Activated naive CD4-positive, alpha-beta T cell treated with Interleukin-2 at 50 U/mL for 16 hours (primary cell): ENCODE data around the gene TOMT.

ENCODE experiments used
- DNase-seq: peaks from one replicate; pipeline ENCODE4 v3.0.0-alpha.2; 2020

The TOMT gene

DNA sequence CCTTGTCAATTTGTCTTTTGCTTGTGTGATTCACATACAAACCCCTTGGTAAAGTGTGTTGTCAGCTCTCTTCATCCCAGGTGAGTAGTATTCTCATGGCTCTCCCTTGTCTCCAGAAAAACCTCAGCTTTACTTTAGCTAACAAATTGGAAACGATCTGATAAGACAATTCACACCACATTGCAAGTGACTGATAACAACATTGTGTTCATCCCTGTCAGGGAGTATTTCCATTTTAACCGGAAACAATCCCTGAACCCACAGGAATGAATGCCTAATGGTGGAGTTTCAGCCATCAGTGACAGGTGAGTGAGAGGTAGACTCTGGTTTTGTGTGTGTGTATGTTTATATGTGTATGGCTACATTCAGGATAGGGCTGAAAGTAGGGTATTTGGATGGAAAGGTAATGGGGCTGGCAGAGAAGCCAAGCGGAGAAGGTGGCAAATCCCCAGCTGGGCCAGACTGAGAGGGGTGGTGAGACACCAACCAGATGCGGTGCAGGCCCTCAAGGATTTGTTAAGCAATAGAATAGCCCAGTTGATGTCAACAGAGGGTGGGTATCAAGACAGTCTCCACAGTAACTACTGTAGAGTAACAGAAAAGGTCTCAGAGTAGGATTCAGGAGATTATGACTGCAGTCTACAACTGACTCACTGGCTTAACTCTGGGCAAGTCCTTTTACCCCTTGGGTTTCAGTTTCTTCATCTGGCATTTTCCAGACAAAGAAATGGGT, 17.5 kb upstream of the TOMT start:
- no peak for DNase-seq

DNA sequence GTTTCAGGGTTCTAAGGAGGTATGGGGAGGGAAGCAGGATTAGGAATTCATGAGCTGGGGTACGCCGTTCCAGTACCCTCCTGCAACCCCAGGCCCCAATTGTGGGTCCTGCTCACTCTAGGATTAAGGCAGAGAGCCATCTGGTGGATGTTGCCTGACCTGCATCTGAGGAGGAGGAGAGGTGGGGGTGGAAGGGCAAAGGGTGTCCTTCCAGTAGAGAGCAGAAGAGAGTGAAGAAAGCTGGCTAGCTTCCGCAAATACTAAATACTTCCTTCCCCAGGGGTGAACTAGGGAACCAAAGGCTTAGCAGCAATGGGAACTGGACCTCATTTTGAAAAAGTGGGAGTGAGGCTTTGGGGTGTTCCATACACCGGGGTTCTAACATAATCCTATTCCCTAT, 14.4 kb upstream of the TOMT start:
- peak; percentile 68 for DNase-seq

DNA sequence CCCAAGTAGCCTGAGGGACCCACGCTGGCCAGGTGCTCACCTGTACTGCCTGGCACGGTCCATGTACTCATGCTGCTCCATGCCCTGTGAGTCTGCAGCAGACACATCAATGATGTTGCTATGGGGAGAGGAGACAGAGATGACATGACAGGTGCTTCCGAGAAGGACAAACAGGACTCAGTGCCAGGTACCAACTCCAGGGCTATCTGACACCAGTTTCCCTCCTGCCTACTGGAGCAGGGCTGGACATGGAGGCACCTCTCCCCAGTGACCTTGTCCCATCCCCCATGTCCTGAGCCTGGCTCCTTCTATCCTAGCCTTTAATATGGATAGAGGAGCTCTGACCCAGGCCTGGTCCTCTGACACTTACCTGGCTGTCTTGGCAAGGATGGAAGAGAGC, 7.0 kb upstream of the TOMT start:
- no peak for DNase-seq

DNA sequence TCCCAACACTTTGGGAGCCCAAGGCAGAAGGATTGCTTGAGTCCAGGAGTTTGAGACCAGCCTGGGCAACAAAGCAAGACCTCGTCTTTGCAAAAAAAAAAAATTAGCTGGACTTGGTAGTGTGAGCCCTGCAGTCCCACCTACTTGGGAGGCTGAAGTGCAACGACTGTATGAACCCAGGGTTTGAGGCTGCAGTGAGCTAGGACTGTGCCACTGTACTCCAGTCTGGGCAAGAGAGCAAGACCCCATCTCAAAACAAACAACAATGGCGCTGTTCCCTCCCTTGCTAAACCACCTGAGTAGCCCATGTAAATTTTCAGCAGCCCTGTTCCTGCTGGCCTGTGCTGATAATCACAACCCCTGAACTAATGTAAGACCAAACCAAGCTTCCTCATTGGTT, 5.7 kb upstream of the TOMT start:
- no peak for DNase-seq

DNA sequence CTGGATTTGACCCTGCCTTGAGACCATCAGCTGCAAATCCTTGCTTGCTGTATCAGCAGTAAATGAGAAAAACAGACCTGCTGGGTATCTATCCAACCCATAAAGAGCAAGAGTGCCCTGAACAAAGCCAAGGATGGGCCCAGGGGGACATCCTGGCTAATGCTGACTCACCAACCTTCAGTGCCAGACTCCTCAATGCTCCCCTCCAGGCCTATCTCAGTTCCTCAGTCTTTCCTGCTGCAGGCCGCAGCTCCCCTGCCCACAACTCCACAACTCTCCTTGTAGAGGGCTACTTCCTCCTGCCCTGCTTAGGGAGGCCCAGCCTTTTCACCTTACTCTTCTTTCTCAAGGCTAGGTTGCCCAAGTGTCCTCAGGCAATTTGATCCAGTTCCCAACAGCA, 5.3 kb upstream of the TOMT start:
- DNase-seq, result no peak

DNA sequence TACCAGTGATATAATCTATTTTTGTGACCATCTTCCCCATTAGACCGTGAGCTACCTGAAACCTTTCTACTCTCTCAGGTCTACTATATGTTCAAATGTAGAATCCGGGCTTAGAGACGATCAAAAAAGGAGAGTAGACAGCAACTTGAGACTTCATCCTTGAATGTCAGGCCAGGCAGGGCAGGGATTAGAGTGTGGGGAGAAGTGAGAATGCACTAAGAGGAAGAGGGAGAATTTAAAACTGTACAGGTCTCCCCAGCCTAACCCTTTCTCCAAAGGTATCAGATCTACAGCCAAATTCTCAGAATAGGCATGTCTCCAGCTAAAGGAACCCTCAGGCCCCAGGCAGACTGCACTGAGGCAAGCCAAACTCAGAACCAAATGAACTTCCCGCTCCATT, 3.6 kb upstream of the TOMT start:
- no peak for DNase-seq

DNA sequence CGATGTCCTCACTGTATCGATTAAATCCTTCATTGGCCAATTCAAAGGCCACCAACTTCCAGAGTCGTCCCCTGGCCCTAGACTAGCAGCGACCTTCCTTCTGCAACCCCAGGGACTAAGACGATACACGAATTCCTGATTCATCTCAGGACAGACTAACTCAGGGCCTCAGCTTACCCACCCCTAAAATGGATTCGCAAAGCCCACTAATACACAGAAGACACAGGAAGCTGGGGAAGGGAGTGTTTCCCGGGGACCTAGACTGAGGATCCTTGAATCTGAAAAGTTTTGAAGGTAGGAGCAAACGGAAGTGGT, 3.1 kb upstream of the TOMT start:
- no peak for DNase-seq

DNA sequence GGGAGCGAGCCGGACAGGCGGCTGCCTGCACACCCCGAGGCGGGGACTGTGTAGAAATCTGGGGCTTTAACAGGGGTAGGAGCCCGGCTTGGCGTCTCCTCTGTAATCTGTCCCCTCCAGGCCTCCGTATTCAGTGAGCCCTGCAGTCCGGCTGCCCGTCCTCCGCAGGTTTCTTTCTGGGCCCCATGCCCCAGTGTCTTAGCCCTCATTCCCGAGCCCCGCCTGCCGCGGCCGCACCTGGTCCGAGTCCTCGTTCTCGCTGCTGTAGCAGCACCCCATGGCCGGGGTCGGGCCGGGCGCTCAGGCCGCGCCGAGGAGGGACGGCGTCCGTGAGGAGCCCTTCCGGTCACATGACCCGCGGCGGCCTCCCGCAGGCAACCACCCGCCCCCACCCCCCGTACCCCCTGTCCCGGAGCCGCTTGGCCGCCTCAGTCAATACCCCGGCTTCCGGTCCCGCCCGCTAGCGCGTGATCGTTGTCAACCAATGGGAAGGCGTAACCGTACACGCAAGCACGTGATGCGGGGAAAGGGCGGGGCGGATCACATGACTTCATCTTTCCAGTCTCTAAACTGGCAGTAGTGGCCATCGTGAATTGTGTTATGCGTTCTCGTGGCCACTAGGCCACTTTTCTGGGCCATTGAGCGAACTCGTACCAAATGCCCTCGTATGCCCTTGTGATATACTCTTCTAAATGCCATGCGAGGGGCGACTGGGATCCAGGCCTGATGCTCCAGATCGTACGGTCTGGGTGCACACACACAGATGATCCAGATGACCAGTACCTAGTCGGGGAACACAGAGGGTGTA, 2.6 kb upstream of the TOMT start, which contains the start of gene LAMTOR1:
Gene LAMTOR1, minus strand, starts transcription at position 352 of the 808 bp plus-strand sequence. Its CDS starts 73 bp downstream, at position 279.
- peak; percentile 98 for DNase-seq

DNA sequence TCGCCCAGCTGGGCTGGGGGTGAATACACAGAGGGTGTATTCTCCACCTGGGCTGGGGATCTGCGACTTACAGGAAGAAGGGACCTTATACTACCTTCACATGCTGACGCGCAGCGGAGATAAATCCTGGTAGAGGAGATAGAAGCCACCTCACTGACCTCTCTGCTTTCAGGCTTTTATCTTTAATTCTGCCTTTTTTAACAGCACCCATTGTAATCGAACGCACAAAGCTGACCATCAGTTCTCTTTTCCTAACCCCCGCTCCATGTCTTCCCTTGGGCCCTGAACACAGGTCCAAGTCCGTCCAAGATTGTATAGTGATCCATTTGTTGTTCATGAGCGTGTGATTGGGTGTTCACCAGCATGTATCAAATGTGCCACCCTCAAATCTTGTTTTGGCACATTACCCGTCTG, 2.0 kb upstream of the TOMT start:
- DNase-seq, result no peak

DNA sequence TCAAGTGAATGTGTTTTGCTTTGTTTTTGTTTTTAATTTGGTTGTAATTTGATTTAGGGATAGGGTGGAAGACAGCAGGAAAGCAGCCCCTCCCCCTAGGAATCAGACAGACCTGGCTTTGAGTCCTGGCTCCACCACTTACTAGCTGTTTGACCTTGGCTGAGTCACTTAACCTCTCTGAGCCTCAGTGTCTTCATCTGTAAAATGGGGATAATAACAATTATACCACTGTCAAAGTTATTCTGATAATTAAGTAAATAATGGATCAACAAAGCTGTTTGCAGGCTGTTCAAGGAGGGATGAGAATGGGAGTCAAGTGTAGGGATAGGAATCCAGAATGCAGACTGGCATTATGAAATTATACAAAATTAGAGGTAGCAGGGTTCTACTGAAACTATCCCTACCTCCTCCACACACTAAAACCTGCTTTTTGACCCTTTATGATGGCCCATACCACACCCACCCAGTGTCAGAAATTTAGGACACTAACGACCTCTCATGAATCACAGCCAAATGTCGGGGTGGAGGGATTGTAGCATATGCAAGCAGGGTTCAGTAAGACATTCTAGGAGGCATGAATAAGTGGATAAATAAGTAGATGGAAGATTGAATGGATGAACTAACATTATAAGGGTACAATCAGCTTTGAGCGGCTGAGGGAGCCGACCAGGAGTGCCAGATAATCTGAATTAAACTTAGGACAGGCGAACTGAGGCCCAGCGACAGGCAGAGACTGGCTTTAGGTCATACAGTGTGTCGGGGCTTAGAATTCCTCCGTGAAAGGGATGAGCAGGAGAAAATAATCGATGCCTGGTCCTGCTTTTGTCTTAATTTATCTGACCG, 5.8 kb downstream of the TOMT start:
- no peak for DNase-seq

DNA sequence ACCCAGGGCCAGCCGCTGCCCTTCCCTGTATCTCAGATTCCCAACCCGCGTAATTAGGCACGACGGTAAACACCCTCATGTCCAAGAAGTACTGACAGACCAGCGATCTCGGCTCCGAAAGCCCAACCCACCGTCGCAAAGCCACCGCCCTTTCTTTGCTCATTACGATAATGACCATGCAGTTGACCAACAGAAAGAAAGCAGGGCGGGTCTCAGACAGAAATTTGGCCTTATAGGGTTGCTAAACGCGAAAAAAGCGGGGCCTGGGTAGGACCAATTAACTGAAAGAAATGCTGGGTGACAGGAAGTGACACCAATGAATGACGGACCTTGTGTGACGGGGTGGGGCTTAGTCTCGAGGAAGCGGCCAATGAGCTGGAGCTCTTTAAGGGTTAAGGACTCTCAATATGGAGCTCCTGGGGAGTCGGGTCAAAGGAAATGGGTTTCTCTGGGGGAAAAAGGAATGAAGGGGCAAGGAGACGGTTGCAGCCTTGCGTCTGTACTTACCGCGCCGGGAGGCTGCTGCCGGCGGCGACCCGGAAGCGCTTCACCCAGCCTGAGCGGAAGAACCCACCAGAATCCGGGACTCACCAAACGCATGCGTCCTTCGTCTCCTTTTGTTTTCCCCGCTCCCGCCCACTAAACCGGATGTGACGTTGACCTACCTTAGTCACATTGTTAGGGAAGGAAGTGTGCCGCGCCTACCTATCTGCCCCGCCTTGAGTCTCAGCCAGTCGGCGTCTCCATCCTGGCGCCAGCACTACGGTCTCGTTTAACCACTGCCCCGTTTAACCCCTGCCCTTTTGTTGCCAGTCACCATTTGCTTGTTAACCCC, 6.6 kb downstream of the TOMT start, which contains the start of gene ANAPC15:
Gene ANAPC15, minus strand, starts transcription at position 553 of the 835 bp plus-strand sequence. CDS start 1,419 bp downstream, outside the sequence.
- peak; percentile 99 for DNase-seq

DNA sequence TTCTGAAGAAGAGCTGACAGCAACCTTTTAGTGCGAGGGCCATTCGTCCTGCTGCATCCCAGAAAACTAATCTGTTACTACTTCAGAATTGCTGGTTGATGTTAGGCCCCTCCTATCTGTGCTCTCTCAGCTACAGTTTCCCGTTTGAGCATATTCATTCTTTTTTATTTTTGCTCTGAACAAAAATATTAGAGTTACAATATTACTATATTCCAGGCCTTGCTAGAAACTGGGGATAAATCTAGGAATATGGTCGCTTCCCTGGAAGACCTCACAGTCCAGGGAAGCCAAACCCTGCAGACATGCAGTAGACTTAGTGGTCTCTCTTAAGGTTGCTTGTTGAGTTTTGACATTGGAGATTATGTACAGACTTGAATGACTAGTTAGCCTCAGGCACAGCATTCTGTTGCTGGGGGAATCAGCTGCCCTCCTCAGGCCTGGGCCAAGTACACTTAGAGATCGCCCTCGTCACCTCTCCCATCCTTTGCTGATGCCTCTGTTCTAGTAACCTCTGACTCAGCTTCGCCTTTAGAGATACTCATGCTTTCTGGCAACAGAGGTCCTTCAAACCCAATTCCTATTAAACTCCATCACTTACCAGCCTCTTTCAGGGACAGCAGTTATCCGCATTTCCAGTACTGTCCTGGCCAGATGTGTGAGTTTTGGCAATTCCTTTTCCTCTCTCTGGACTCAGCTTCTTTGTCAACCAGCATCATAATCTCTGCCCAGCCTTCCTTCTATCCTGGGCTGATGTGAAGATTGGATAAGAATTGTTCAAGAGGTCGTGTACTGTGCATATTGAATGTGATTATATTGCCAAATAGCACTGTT, 7.5 kb downstream of the TOMT start:
- DNase-seq, result no peak

DNA sequence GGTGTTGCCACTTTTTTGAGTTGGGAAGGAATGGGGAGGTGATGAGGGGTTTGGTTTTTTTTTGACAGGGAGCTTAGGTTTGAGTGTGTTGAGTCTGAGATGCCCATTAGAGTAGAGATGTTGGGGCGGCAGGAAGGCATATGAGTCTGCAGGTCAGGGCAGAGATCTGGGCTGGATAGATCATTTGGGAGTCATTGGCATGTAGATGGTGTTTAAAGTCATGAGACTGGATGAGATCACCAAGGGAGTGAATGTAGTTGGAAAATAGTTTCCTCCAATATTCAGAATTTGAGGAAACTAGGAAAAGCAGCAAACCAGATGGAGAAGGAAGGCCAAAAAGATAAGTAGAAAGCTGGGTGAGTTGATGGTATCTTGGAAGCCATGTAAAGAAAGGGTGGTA, 8.8 kb downstream of the TOMT start:
- no peak for DNase-seq

DNA sequence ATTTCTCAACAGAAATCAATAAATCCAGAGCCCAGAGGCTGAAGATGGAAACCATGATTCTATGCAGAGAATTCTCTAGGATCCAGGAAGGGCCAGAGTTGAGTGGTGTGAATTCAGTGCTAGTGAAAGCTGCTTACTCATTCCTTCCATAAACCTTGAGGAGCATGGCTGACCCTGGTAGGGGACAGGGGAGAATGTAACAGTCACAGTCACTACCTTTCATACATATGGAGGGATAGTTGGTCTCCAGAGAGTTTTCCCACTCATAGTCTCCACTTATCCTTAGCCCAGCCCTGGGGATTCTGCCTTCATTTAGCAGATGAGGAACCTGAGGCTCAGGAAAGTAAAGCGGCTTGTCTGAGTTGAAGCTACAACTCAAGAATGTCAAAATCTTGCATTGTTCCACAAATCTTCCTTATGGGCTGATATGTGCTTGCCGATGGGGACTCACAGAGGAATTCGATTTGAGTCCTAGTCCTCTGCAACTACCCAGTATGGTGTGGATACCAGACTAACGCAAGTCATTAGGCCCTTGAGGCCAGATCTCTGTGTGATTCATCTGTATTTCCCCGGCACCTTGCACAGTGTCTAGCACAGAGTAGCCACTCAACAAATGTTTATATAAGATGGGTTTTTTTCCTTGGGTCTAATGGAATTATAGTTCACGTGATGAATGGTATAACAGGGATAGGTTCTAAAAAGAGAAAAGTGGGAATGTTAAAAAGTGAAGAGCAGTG, 10.5 kb downstream of the TOMT start:
- no peak for DNase-seq

DNA sequence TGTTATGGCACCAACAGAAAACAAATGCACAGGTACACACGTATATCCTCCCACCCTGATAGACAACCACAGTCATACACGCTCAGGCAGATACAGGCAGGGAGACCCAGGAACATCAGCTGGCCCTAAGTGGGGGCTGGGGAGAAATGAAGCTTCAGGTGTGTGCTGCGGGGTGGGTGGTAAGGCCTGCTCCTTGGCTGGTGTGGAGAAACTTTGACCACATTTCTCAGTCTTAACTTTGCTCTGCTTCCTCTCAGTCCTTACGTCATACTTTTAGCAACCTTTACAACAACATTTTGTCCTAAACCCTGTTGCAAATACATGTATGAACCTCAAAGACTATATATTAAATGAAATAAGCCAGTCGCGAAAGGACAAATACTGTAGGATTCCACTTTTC, 13.5 kb downstream of the TOMT start:
- no peak for DNase-seq

DNA sequence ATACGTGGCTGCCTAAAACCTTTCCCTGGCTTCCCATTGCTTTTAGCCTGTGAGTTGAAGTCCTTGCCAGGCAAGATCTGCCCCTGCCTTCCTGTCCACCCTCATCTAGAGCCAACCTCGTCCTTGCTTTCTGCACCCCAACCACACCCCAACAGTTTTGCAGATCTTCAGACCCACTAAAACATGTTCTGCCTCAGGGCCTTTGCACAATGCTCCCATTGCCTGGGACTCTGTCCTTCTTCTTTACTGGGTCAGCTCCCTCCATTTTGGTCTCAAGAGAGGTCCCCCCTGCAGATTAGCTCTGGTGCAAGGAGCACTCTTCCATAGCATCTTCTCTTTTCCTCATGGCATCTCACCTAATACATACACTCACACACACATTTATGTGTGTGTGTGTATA, 15.2 kb downstream of the TOMT start:
- DNase-seq, result no peak

DNA sequence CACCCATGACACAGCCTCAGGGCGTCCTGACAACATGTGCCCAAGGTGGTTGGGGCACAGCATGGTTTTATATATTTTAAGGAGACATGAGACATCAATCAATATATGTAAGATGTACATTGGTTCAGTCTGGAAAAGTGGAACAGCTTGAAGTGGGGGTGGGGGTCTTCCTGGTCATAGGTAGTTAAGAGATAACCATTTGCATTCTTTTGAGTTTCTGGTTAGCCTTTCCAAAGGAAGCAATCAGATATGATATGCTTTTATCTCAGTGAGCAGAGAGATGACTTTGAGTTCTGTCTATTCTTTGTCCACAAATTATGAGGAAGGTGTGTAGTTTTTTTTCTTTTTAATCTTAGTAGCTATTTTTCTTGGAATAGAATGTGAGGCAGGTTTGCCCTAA, 16.9 kb downstream of the TOMT start:
- no peak for DNase-seq

DNA sequence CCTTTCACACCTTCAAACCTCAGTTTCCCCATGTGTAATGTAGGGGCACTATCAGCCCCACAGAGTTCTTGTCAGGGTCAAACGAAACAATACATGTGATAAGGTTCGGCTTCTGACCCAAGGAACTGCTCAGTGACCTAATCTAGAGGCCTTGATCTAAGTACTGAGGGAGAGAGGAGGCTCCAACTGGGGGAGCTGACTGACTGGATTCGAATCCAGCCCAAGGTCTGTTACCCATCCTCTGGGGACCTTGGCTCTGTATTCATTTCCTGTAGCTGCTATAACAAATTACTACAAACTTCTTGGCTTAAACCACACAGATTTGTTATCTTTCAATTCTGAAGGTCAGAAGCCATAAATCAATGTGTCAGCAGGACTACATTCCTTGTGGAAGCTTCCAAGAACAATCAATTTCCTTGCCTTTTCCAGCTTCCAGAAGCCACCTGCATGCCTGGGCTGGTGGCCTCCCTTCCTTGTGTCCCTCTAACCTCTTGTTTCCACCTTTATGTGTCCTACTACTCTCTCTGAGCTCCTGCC, 17.5 kb downstream of the TOMT start:
- DNase-seq, result no peak

DNA sequence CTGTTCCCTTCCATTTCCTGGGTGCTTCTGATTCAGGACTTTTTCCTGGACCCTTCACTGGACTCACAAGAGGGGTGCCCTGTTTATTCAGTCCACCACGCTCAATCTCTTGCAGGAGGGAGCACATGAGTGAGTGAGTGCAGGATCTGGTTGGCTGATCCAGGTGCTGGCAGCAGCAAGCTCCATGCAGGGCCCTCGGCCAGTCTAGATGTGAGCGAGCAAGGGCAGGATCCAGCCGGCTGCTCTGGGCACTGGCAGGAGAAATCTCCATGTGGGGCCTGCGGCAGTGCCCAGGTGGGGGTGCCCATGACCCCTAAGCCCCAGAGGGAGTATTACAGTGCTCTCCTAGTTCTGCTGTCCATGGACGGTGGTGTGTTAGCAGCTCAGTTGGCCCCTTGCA, 18.3 kb downstream of the TOMT start:
- no peak for DNase-seq

DNA sequence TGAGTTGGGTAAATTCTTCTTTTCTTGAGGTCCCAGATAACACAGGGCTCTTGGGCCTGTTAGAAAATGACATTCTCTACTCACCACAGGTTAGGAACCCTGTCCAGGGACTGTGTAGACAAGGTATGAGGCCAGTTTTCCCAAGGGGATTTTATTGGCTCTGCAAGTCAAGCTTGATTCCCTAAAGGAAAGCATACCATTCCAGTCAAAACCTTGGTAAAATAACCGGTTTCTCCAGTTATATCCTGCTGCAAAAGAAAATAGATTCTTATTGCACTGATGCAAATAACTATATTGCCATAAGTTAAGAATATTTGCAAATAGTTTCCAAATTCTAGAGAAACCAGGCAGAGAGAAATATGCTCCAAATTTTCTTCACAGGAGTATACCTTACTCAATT, 20.2 kb downstream of the TOMT start:
- DNase-seq, result no peak

DNA sequence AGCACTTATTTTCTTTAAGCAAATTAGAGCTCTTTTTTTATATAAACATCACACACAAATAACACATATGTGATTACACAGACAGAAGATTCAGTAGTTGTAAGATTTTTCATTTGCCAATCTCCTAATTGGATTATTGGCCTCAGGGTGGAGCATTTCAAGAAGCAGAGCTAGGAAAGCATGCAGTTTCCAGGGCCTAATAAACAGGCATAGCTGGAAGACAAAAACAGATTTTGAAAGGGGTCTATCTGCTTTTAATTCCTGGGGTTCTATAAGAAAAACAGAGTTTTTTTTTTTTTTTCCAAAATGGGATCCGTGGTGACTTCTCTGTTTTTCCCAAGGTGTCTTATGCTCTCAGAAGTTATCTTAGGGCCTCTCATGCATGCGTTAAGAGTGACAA, 22.2 kb downstream of the TOMT start:
- no peak for DNase-seq
